ENCODE data around the gene SLFN11.
"Not testable (repeated sequence)": the region's sequence is repeated elsewhere in the genome, so short reads cannot be mapped to it uniquely, and the experiment has no call there.

SLFN11 gene, protein sequence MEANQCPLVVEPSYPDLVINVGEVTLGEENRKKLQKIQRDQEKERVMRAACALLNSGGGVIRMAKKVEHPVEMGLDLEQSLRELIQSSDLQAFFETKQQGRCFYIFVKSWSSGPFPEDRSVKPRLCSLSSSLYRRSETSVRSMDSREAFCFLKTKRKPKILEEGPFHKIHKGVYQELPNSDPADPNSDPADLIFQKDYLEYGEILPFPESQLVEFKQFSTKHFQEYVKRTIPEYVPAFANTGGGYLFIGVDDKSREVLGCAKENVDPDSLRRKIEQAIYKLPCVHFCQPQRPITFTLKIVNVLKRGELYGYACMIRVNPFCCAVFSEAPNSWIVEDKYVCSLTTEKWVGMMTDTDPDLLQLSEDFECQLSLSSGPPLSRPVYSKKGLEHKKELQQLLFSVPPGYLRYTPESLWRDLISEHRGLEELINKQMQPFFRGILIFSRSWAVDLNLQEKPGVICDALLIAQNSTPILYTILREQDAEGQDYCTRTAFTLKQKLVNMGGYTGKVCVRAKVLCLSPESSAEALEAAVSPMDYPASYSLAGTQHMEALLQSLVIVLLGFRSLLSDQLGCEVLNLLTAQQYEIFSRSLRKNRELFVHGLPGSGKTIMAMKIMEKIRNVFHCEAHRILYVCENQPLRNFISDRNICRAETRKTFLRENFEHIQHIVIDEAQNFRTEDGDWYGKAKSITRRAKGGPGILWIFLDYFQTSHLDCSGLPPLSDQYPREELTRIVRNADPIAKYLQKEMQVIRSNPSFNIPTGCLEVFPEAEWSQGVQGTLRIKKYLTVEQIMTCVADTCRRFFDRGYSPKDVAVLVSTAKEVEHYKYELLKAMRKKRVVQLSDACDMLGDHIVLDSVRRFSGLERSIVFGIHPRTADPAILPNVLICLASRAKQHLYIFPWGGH

DNA sequence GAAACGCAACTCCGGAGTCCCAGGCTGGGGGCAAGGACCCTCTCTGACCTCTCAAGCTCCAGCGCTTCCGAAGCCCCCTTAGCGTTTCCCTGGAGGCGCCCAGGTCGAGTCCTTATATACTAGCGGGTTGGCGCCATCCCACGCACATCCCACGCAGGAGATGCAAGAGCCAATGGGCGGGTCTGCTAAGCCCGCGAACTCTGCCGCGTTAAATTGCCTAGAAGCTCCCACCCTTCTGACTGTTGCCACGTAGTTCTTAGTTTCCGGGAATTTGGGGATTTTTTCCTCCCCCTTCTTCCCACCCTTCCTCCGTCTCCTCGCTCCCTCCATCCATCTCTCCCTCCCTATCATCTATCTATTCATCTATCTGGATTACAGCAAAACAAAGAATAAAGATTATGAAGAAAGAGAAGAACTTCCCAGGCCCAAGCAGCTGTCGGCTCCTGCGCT, at the start of gene SLFN11:
Gene SLFN11 (minus strand): TSS at position 88 of the 450 bp plus-strand sequence. CDS start 9,814 bp downstream, outside the sequence.
- peak; percentile 96 for DNase-seq

DNA sequence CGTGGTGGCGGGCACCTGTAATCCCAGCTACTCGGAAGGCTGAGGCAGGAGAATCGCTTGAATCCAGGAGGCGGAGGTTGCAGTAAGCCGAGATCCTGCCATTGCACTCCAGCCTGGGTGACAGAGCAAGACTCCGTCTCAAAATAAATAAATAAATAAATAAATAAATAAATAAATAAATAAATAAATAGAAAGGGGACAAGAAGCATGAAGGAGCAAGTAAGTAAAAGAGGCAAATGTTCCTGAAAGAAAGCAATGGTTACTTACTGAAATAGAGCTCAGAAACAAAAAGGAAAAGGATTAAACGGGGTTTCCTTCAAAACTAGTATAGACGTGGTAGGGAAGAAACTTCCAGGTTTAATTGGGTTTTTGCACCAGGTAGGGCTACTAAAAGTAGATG, 47.6 kb upstream of the SLFN11 start:
- not testable (repeated sequence) for DNase-seq

DNA sequence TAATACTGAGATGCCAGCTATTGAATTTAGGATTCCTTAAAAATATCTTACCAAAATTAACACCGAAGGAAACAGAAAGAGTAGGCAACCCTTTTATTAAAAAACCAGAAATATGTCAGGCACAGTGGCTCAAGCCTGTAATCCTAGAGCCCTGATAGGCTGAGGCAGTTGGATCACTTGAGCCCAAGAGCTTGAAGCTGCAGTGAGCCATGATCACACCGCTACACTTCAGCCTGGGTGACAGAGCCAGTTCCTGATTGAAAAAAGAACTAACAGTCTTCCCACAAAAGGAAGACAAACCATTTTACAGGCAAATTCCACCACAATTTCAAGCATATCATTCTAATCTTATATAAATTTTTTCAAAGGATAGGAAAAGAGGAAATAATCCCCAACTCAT, 43.2 kb upstream of the SLFN11 start:
- DNase-seq: no peak

DNA sequence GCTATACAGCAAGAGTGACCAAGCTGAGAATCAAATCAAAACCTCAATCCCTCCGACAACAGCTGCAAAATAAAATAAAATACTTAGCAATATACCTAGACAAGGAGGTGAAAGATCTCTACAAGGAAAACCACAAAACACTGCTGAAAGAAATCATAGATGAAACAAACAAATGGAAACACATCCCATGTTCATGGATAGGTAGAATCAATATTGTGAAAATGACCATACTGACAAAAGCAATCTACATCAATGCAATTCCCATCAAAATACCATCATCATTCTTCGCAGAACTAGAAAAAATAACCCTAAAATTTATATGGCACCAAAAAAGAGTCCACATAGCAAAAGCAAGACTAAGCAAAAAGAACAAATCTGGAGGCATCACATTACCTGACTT, 41.3 kb upstream of the SLFN11 start:
- not testable (repeated sequence) for DNase-seq

DNA sequence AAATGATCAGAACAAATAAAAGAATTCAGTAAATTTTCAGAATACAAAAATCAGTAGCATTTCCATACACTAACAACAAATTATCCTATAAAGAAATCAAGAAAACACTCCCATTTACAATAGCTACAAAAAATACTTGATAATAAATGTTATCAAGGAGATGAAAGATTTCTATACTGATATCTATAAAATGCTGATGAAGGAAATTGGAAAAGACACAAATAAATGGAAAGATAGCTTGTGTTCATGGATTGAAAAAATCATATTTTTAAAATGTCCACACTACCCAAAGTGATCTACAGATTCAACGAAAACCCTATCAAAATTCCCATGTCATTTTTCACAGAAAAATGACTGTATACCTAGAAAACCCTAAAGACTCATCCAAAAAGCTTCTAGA, 40.8 kb upstream of the SLFN11 start:
- no peak for DNase-seq

DNA sequence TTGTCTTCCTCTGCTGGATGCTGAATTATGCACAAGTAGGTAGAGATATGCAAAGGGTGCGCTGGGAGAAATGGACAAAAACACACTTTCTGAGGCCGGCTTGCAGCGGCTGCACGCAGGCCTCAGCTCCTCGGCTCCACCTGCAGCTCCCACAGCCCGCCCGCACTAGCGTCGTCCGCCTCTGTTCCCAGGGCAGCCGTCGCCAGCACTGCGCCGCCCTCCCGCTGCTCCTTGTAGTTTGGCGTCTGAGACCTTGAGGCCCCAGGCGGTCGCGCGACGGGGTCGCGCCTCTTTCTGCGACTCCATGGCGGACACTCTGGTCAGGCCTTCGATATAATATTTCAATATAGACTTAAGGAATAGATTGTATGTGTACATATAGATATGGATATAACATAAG, 34.1 kb upstream of the SLFN11 start:
- DNase-seq: no peak

DNA sequence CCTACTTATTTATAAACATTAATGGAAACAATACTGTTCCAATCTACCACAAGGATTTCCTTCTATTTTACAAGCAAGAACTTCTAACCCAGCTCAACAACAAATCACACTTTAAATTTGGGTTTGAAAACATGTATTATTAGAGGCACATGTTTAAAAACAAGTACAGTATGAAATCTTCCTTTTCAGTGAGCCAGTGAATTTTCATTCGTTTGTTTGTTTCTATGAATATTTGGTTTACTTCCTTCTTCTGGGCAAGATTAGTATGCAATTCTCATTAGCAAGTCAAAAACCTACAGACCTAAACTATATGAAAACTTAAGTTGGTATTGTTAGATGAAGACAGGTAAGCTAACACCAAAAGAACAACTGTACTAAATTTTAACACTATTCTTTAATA, 33.1 kb upstream of the SLFN11 start:
- no peak for DNase-seq

DNA sequence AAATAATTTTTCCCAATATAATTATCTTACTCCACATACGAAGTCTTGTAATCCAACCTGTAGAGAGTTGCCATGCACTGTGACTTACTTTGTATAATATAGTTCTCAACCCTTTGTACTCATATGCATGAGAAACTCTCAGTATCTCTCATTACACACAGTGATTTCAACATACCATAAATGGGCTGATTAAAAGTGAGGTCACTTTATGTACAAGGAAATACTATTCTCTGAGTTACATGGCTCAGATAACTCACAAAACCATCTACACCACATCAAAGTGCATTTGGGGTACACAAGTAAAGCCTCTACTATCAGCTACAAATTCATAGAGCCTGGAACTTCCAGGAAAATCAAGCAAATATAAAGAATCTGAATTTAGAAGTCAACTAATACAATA, 30.9 kb upstream of the SLFN11 start:
- peak; percentile 83 for DNase-seq

DNA sequence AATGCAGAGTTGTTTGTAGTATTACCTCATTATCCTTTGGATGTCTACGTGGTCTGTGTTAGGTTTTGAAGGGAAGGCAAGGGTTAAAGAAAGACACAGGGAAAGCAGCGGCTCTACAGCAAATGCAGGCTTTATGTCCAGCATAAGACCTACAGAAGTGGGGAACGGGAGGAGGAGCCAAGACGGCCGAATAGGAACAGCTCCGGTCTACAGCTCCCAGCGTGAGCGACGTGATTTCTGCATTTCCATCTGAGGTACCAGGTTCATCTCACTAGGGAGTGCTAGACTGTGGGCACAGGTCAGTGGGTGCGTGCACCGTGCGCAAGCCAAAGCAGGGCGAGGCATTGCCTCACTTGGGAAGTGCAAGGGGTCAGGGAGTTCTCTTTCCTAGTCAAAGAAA, 20.4 kb upstream of the SLFN11 start:
- not testable (repeated sequence) for DNase-seq

DNA sequence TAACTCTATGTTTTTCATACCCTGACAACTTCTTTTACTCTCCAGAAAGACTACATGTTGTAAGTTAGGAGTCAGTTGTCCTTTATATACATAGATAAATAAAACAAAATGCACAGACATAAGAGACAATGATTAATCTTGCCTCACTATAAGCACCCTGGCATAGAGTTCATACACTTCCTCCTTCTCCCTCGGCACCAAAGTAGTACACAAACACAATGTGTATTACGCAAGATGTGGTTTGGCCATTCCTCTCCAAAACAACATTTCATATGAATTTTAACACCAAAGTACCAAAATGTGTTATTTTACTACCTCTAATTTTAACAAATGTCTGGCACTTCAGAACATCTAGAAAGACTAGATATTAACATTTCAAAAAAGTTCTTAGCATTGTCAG, 17.2 kb upstream of the SLFN11 start:
- DNase-seq: peak; percentile 75

DNA sequence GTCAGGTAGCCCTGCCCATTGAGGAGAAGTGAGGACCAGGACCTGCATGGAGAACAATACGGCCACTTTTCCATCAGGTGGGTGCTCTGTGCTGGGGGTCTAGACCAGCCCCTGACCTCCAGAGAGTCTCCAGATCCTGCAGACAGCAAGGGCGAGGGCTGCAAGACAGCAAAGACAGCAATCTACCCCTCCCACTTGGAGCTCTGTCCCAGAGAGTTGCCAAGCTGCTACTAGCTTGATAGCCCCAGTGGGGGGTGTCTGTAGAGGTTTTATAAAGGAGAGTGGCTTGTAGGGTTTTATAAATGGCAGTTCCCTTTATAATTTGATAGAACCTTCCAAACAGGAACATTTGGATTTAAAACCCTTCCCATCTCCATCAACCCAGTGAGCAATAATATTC, 16.7 kb upstream of the SLFN11 start:
- peak; percentile 9 for DNase-seq

DNA sequence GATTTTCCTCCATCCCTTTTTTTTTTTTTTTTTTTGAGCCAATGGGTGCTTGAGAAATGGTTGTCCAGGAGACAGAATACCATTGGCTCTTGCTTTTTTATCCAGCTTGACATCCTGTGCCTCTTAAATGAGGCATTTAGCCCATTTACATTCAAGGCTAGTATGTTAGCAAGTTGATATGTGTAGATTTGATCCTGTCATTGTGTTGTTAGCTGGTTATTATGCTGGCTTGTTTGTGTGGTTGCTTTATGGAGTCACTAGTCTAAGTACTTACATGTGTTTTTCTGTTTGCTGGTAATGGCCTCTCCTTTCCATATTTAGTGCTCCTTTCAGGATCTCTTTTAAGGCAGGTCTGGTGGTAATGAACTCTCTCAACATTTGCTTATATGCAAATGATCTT, 14.1 kb upstream of the SLFN11 start:
- no peak for DNase-seq

DNA sequence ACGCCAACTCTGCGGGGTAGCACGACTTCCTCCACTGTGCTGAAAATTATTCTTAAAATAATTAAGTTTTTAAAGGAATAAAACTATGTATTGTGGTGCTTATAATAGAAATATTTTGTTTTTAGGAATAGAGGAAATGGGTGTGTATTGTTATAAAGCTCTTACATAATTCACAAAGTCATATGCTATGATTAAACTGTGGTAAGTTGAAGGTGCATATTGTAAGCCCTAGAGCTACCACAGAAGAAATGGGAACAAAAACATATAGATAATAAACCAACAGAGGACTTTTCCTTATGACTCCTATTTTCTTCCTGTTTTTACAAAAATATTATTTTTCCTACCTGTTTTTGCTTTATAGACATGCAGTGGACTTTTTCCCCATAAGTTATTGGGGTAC, 4.3 kb upstream of the SLFN11 start:
- no peak for DNase-seq

DNA sequence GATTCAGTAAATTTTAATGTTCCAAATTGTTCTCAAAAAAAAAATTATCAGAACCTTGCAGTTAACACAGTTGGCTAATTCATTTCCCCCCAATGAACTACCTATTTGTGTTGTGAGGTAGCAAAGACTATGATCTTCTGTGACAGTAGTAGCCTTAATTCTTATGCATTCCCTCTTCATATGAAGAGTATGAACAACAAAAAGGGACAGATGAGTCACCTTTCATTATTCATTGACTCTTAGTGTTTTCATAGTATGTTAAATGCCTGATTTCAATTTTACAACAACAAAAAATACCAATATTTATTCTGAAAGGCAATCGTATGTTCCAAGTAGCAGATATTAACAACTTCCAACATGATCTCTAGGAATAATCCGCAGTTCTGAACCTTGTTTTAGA, 3.6 kb upstream of the SLFN11 start:
- DNase-seq: no peak

DNA sequence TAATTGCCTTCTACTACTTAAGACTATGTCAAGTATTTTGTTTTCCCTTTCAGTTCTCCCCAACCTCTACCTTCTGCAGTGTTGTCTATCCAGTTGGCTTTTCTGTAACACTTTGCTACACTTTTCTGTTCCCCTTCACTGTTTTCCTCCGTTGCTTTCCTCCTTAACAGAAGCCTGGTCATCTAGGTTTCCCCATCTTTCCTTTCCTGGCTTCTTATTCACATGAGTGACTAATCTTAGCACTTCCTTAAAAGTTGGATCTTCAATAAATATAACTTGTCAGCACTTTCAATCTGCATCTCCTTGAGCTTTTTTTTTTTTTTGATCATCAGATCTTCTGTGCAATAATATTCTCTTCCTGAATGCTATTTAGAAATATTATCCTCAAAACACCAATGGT, 2.8 kb upstream of the SLFN11 start:
- DNase-seq: no peak

DNA sequence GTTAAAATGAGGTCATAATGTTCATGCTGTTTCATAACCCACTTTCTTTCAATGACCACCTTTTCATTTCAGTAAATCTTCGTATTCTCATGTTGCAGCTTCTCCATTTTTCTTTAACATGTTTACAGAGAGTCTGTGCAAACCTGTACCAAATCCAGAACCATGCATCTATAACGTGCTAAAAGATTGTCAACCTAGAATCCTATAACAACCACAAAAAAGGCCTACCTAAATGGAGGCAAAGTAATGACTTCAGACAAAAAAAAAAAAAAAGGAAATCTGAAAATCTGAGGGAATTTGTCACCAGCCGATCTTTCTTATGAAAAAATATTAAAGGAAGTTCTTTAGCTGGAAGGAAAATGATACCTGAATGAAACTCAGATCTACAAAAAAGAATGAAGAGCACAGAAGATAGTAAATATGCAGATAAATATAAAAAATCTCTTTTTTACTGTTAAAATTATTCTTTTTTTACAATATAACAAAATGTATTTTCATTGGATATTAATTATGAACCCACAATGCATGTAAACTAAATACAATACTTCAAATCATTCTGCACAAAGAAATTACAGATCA, 1.4 kb upstream of the SLFN11 start:
- DNase-seq: no peak

DNA sequence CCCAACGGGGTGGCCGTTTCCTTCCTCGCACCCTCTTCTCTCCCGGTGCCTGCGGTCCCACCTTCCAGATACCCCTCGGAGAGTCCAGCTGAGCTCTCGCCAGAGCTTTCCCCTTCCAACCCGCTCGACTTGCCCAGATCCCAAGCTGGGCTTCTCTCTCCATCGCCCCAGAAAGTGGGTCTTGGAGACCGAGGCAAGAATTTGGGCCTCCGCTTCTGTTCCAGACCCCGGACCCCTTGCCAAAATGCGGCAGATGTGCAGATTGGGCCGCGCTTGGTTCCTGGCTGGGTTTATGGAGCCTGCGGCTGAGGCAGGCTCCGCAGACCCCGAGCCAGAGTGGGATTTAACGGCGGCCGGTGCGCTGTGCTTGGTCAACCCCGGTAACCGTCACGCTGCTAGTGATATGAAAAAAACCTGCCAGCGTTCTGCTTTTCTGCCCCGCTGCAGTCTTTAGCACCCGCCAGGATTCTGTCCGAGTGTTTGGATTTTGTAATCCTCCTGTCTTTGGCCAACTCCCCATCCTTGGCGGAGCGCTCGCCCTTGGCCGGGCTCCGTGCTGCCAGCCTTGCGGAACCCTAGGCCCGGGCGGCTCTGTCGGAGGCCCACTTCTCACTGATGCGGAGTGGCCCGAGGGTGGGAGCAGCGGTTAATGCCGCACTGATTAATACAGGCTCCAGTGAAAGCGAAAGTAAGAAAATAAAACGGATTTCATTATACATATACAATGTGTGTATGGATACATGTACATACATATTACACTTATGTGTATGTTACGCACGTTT, 754 bp upstream of the SLFN11 start:
- peak; percentile 86 for DNase-seq

DNA sequence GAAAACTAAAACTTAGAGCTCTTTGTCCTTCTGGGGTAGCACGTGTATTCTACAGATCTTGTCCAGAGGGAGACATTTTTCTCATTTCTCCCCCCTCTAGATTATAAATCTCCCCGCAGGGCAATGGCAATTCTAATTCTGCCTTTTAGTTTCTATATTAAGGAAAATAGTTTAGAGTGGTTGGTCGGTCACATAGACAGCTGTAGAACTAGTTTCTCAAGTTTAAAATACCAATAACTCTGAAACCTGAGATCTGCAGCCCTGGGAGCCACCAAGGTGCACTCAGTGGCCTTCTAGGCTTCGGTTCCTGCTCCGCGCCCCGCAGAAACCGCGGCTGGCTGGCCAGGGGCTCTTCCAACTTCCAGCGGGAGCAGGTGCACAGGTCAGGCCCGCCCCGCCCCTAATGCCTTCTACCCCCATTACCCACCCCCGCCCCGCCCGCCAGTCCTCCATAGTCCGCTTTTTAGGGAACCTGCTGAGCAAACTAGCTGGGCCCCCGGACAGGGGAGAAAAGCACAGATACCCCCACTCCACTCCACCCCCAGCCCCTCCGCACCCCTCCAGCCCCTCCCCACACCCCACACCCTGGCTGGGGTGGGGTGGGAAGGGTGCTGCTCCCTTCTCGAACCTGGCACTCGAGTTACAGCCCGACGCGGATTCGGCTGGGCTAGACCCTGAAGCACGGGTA, 431 bp downstream of the SLFN11 start:
- peak; percentile 70 for DNase-seq

DNA sequence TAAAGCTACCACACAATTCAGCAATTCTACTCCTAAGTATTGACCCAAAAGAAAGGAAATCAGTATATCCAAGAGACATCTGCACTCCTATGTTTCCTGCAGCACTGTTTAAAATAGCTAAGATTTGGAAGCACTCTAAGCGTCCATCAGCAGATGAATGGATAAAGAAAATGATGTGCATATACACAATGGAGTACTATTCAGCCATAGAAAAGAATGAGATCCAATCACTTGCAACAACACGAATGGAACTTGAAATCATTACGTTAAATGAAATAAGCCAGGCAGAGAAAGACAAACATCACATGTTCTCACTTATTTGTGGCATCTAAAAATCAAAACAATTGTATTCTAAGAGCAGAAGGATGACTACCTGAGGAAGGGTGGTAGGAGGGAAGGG, 1.5 kb downstream of the SLFN11 start:
- no peak for DNase-seq

DNA sequence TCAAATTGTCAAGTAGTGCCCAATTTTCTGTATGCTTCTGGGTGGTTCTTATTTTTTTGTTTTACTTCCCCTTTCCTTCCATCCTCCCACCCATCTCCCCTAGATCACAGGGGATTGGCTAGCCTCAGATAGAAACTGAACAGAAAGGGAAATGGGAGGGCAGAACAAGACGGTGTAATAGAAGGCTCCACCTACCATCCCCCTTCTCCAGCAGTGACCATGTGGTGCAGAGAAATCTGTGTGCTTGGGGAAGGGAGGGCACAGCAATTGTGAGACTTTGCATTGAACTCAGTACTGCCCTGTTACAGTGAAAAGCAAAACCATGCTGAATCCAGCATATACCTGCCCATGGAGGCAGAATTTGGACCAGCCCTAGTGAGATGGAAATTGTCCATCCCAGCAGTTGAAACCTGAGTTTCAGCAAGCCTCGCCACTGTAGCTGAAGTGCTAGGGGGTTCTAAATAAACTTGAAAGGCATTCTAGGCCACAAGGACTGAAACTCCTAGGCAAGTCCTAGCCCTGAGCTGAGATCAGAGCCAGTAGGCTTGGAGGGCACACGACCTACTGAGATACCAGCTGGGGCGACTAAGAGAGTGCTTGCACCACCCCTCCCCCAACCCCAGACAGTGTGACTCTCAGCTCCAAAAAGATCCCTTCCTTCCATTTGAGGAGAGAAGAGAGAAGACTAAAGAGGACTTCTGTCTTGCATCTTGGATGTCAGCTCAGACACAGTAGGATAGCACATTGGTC, 5.2 kb downstream of the SLFN11 start:
- peak; percentile 96 for DNase-seq

DNA sequence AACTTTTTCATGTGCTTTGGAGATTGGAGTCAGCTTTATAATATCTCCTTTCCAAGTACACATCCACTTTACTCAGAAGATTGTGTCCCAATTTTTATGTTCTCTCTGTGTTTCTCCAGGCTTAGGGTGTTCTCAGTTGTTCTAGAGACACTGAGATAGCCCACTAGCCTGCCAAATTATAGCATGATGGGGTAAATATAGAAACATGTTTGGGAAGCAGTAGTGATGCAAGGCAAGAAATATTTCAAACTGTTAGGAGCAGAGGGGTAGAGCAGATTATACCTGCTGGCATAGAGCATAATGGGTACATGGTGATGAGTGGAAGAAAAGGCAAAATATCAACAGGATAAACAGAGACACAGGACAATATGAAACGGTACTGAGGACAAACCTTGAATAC, 12.4 kb downstream of the SLFN11 start:
- DNase-seq: no peak
